Activated CD4-positive, CD25-positive, alpha-beta regulatory T cell treated with anti-CD3 and anti-CD28 coated beads, Interleukin-2, amount 50 U/mL, for 72 hours (primary cell): ENCODE measurements around the gene L3HYPDH.
"Not testable (repeated sequence)": the region's sequence is repeated elsewhere in the genome, so short reads cannot be mapped to it uniquely, and the experiment has no call there.

ENCODE experiments used
- DNase-seq: peaks from one replicate; pipeline ENCODE4 v3.0.0; 2021

The L3HYPDH gene

DNA sequence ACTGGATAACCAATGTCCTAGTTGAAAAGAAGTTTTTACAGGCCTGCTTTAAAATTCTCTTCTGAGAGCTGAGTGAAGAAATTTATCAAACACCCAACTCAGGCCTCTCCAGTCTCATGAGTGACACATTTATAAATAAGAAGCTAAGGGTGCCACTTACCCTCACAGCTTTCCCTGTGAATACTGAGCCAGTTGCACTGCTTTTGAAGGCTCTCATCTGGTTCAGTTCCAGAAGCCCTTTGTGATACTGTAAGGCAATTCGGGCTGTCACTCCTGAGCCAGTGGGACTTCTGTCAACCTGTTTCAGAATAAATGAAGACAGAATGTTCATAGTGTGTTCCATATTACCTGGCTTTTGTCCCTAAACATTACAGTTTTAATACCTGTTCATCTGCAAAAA, 8.5 kb downstream of the L3HYPDH start:
- DNase-seq, result no peak

DNA sequence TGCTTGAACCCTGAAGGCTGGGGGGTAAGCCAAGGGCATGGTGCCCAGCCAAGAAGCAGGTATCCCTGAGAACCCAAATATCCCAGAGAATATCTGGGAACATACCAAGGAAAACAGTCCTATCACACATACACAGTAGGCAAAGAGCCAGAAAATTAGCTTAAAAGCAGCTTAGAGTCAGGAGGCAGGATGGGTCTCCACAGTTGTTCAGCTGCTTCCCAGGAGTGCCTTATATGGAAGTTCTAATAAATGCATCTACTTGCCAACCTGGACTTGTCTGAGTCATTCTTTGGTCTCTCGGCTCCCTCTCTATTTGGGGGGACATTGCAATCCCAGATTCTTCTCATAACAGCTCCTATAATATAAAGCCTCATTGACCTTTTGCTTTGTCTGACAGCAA, 10.0 kb downstream of the L3HYPDH start:
- DNase-seq, result no peak

DNA sequence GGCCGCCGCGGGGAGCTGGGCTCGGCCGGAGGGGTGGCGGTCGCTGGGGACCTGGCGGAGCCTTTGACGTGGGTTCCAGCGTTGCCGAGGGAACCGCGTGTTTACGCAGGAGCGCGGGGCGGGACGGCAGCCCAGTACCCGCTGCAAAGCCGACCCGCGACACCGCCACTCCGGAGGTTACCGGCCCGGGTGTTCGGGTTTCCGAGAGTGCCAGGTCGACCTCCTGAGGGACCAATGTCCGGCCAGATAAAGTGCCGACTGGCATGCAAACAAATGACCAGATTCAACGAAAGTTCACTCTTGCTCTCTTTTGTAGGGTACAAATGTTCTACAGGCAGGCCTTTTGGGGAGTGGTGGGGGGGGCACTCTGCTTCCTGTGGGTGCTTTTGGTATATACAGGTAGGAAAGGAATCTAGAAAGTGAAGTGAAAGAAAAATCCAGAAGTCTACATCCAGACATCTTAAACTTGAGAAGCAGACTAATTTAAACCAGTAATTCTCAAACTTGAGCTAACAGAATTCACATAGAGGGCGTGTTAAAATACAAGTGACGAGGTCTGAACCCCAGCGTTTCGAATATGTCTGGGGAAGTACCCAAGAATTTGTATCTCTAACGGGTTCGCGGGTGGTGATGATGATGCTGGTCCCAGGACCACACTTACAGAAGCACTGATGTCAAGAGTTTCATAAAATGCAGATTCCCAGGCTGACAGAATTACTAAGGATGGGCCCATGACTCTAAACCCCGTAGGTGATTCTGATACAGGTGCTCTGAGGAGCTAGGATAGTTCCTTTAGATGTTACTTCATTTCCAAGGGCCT, 18.7 kb downstream of the L3HYPDH start, which contains the start of gene GPR135:
GPR135 (minus strand) TSS at position 65 of the 820 bp plus-strand sequence. CDS start 154 bp downstream, outside the sequence.
- no peak for DNase-seq

DNA sequence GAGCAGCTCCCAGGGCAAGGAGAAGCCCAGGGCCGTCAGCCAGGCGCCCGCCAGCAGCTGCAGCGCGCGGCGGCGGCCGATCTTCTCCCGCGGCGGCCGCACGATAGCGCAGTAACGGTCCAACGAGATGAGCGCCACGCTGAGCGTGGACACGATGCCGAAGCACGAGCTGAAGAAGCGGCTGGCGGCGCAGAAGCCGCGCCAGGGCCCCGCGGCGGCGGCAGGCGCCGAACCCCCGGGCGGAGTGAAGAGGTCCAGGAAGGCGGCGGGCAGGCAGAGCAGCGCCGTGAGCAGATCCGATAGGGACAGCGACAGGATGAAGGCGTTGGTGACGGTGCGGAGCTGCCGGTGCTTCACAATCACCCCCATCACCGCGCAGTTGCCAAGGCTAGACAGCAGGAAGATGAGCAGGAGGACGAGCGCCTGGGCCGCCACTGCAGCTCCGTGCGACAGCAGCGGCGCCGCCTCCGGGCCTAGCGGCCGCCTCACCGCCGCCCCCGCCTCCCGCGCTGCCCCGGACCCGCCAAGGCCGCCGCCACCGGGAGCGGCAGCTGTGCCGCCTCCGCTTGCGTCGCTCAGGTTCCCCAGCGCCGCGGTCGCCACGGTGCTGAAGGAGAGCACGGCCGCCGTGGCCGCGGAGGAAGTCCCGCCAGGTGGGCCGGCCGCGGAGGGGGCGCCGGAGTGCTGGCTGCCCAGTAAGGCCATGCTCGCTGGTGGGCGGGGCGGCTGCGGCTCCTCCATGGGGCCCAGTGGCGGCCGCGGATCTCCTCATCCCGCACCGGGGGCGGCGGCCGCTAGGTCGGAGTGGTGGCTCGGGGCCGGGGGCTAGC, 19.5 kb downstream of the L3HYPDH start:
- DNase-seq, result peak; percentile 60

DNA sequence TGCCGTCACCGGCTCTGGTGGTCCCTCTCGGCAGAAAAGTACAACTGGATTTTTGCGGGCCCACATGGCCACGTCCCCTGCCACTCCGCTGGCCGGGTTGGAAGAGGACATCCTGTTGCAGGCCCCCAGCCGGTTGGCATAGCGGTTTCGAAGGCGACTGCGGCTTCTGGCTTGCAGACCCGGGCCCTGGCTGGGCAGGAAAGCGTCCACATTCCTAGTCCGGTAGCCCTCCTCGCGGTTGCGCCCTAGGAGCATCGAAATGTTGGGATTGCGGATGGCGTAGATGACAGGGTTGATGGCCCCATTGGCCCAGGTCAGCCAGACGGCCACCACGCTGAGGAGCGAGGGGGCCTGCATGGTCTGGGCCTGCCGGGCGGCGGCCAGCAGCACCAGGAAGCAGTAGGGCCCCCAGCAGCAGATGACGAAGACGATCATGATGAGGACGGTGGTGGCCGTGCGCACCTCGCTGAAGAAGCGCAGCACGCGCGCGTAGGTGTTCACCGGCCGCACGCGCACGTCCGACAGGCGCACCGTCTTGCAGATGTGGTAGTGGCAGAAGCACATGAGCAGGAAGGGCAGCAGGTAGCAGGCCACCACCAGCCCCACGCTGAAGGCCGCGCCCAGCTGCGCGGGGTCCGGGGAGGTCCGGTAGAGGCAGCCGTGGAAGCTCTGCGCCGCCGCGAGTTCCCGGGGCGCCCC, 20.3 kb downstream of the L3HYPDH start:
- no peak for DNase-seq

DNA sequence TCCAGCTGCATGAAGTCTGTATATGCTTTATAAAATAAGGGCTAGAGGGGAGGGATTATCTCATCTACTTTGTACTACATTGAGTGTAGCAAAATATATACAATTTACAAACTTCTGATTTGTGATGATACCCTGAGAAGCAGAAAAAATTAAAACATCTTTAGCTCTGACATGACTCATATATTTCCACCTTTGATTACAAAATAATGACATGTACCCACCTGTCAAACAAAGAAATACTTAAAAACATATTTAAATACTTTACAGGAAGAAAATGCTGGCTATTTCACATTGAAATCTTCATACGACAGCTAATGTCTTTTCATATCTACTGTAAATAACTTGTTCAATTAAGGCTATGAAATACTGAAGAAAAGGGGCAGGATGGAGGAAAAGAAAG, 22.3 kb downstream of the L3HYPDH start:
- no peak for DNase-seq

DNA sequence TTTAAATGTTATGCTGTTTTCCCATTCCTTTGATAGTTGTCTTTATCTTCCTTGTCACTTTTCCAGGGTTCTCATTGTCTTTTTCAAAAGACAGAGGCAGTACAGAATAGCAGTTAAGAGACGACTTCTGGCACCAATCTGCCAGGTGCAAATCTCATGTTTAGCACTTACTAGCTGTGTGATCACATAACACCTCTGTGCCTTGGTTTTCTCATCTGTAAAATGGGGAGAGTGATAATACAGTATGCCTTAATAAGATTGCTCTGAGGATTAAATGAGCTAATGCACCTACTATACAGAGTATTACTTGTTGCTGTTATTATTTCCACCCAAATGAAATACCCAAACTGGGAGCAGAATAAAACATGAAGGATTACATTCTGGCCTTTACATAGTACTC, 23.8 kb downstream of the L3HYPDH start:
- DNase-seq, result no peak

DNA sequence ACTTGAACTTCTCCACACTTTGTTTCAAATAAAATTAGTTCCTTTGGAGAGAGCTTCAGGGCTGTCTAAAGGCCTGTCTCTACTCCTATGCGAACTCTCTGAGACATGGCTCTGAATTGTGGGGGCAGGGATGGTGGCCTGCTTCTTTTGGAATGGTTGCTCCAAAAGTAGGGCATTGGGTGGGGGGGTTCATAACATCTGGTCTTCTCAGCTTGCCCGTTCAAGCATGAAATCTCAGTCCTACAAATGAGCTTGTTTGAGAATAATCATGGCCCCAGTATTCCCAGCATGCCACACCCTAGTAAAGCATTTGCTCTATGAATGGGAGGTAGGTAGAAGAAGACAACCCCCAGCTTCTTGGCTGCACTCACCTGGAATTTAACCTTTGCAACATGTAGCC, 25.7 kb downstream of the L3HYPDH start:
- no peak for DNase-seq

DNA sequence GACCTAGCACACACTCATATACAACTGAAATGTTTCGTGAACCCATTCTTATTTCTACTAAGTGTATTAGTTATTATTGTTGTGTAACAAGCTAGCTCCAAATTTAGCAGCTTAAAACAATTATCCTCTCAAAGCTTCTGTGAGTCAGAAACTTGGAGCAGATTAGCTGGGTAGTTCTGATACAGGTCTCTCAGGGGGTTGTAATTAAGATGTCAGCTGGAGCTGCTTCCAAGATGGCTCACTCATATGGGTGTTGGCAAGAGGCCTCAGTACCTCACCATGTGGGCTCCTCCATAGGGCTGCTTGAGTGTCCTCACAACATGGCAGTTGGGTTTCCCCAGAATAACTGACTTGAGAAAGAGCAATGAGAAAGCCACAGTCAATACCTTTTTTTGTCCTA, 28.8 kb downstream of the L3HYPDH start:
- no peak for DNase-seq

DNA sequence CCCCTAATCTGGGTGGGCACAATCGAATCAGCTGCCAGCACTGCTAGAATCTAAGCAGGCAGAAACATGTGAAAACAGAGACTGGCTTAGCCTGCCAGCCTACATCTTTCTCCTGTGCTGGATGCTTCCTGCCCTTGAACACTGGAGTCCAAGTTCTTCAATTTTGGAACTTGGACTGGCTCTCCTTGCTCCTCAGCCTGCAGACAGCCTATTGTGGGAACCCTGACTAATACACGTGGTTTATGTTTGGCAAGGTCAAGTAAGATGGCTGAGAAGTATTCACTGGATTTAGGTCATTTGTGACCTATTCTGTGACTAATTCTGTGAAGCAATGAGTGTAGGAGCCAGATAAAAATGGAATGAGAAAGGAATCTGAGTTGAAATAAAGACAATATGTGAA, 30.1 kb downstream of the L3HYPDH start:
- no peak for DNase-seq

DNA sequence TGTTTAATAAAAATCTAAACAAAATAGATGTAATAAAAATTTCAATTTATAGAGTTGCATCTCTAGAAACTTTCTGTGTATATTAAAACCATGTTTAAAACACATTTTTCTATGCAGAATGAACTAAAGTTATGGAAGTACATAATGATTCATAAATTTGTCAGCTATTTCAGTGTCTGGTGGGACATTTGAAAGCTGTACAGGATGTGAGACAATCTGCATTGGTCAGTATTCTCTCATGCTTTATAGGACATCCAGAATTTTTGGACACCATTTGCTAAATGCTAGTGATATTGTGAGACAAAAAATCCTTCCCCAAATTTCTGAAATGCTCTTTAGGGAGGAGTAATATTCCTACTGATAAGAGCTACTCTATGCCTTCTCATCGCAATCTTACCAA, 32.4 kb downstream of the L3HYPDH start:
- DNase-seq, result no peak

DNA sequence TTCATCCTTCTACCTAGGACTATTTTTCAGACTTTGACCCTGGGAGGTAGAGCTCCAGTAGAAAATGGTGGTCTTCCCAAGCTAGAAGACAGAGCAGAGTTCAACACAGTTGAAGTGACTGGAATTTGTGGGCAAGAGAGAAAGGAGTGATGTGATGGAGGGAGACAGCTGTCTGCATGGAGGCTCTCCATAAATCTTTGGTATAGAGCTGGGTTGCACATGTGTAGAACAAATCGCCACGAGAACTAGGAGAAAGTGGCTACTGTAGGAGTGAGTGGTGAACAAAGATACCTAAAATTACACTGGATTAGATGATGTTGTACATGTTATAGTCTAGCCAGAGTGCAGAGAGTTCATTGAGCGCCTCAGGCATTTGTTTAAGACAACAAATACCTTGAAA, 33.5 kb downstream of the L3HYPDH start:
- DNase-seq, result no peak

DNA sequence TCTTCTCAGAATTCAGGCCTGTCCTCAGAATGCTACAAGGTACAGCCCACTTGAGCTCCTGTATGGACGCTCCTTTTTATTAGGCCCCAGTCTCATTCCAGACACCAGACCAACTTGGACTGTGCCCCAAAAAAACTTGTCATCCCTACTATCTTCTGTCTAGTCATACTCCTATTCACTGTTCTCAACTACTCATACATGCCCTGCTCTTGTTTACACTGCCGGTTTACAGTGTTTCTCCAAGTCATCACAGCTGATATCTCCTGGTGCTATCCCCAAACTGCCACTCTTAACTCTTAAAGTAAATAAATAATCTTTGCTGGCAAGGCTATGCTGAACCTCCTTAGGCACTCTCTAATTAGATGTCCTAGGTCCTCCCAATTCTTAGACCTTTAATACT, 35.5 kb downstream of the L3HYPDH start:
- DNase-seq, result not testable (repeated sequence)

DNA sequence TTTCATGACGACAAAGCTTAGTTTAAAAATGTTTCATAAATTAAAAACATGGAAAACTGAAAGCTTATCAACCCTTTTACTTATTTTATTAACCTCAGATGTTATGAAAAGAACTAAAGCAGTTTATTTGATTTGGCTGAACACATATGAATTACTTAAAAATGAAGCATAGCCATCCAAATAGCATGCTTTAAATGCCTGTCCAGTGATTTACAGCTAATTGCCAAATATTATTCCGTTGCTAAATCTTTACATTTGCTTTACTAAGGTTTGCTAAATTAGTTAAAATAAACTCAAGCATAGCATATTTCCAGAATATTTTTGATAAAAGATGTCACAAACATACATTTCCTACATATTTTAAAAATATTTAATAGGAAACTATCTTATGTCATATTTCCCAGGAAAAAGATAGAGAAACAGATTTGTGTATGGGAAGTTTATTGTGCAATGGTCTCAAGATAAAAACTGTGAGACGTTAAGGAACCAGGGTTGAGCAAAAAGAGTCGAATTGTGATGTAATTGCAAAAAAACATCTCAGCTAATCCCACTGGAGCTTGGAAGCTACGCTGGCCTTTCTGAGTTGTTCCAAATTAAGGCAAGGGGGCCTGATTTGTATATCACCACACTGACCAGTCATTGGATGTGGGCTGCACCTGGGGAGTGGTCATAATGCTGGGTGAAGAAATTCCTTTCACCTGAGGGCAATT, 44.8 kb downstream of the L3HYPDH start:
- DNase-seq, result no peak

DNA sequence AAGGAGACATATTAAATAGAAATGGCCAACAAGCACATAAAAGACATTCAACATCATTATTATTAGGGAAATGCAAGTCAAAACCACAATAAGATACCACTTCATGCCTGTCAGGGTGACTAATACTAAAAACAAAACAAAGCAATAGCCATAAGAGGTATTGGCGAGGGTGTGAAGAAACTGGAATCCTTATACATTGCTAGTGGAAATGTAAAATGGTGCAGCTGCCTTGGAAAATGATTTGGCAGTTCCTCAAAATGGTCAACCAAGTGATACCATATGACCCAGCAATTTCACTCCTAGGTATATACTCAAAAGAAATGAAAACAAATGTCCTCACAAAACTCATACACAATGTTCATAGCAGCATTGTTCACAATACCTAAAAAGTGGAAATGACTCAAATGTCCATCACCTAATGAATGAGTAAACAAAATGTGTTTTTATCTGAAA, 46.0 kb downstream of the L3HYPDH start:
- DNase-seq, result no peak

DNA sequence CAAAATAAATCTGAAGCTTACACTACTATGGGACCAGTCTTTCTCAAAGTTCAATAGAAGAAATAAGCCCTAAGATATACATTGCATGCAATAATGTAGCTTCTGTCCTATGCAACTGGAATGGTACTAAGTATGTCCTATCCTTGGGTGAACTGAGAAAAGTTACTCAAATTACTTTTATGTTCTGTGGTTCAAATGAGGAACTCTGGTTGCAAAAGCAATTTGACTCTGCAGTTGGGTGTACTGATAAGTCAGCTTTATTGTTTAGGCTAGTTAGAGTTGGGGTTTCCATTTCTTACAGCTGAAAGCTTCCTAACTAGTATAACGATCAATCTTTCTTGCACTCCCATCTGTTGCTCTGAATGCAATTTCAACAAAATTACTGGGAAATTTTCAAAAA, 48.2 kb downstream of the L3HYPDH start:
- no peak for DNase-seq

DNA sequence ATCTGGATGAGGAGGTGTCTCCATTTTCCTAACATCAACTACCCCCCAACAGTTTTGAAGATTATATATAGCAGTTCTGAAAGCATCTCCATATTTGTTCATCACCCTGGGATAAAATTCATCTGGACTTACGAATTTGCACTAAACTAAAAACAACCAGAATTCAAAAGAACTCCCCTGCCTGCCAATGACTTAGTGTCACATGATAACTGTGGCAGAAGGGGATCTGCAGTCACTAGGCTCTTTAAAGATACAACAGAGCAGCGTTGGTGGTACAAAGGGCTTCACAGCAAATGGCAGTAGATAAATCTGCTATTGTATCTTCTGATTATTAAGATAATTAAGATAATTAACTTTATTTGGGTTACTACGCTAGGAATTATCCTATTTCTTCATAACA, 49.1 kb downstream of the L3HYPDH start:
- no peak for DNase-seq

DNA sequence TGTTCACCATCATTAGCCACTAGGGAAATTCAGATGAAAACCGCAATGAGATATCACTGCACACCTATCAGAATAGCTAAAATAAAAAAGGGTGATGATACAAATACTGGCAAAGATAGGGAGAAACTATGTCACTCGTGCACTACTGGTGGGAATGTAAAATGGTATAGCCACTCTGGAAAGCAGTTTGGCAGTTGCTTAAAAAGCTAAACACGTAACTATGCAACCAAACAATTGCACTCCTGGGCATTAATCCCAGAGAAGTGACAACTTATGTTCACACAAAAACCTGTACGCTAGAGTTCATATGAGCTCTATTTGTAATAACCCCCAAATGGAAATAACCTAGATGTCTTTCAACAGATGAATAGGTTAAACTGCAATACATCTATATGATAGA, 54.4 kb downstream of the L3HYPDH start:
- DNase-seq, result no peak

DNA sequence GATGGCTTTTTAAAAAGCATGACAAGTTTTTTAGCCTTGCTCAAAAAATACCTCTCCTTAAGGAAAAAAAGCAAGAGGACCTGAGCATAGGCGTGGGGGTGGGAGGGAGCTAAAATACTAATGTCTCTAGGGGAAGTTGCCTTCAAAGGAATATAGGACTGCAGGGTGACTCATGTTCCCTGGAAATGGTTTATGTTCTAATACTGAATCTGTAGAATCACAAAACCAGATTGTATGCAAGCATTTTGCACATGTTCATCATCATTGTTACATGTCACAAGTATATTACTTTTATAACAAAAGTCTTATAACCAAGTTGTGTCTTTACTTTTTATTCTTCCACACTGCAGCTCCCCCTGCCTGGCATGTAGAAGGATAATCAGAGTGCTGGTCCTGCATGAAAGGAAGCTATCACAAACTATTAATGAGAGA, 55.6 kb downstream of the L3HYPDH start:
- no peak for DNase-seq

DNA sequence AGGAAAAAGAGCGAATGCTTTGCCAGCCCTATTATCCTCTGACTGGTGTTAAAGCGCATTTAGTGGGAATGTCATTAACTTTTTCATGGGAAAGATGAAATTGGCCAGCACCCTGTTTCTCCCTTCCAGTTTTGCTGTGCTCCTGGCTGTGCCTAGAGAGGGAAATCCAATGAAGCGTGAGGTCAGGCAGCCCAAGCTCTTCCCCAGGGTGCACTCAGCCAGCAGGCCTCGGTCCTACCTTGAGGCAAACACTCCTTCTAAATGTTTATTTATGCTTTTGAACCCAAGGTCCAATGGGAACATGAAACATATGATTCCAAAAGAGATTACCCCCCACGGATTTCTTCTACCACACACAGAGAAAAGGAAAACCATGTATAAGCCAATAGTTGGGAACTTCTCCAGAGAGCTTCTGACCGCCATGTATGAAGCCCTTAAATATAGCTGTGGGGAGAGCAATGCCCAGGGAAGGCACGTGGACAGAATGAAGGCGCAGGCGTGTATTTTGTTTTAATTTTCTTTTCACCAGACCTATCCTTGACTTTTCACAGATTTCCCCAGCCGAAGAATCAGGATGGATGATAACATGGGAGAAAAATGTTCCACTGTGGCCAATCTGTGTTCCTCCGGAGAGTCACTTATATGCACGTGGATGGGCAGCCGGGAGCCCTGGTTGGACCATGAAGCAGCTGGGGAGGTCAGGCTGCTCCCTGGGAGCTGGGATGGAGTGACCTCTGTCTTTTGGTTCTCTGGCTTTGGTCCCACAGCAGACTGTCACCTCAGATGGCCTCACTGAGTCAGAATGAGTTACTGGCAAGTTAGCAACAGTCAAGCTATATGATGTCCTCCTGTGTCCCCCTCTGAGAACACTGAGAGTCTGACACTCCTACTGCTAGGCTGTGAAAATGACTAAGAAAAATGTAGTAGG, 56.3 kb downstream of the L3HYPDH start:
- no peak for DNase-seq

DNA sequence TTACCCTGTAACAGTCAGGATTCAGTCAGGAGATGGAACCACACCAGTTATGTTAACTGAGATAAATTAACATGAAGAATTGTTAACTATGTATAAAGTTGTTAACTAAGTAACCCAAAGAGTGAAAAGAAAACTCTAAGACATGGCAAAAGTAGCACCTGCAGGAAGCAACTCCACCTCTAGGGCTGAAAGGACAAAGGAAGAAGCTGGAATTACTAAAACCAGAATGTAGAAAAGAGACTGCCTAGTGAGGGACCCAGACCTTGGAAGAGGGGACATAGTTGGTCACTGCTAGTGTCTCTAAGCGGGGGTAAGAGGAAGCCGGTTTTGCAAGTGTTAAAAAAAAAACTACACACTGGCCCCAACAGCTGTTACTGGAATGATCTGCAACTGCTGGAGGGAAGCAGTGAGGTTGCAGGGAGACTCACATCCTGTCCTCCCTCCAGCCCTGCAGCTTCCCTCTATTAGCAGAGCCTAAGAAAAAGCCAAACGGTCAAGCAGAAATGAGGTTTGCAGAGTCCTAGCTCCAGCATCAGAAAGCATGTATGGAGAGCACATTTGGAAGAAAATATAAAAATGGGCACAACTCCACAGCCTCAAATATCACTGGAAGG, 58.8 kb downstream of the L3HYPDH start:
- DNase-seq, result no peak
